SU-DHL-6 (cell line): ENCODE measurements around the gene TMEM184A.

Experiments
- EZH2phosphoT487 ChIP-seq: fragments of 200-600 bp; sonication (generic), shearing (Covaris generic); conservative IDR thresholded peaks from 2 replicates; pipeline ENCODE4 v1.6.1; 2018; ENCODE audit warnings: mild to moderate bottlenecking, antibody characterized with exemption, low read length, moderate library complexity, mixed read lengths
- TF ChIP-seq, protein P1 (sequence below): fragments of 200-600 bp; sonication (generic); IDR thresholded peaks from one replicate; pipeline ENCODE4 v1.5.1; 2017; ENCODE audit warnings: antibody characterized with exemption, mild to moderate bottlenecking, low read length, moderate library complexity; ENCODE audit not compliant: insufficient read depth, poor library complexity, severe bottlenecking

DNA sequence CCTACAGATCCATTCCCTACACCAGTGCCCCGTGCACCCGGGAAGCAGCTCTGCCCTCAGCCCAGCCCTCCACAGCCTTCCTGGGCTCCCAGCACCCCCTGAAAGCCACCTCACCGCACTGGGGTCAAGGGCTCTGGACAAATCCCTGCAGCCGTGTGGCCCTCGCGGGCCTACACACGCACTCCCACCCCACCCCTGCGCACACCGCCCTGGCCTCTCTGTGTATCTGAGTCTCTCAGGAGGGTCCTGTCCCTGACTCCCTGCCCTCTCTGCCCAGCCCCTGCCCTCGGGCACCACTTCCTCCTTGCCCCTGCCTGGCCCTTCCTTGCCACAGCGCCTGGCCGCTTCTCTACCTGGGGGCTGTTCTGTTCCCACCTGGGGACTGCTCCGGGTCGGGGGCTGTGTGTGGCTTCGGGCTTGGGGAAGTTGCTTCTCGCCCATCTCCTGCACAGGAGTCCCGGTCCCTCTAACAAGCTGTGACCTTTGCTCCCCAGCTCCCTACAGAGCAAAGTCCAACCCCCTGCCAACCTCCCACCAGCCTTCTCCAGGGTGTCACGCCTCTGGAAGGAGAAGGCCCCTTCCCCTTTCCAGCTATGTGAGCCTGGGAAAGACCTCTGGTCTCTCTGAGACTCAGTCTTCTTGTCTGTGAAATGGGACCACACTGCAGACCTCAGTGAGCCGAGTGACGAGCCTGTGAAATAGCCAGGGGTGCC lies 1.5 kb downstream of the TMEM184A start:
- TF ChIP-seq, protein P1, sequence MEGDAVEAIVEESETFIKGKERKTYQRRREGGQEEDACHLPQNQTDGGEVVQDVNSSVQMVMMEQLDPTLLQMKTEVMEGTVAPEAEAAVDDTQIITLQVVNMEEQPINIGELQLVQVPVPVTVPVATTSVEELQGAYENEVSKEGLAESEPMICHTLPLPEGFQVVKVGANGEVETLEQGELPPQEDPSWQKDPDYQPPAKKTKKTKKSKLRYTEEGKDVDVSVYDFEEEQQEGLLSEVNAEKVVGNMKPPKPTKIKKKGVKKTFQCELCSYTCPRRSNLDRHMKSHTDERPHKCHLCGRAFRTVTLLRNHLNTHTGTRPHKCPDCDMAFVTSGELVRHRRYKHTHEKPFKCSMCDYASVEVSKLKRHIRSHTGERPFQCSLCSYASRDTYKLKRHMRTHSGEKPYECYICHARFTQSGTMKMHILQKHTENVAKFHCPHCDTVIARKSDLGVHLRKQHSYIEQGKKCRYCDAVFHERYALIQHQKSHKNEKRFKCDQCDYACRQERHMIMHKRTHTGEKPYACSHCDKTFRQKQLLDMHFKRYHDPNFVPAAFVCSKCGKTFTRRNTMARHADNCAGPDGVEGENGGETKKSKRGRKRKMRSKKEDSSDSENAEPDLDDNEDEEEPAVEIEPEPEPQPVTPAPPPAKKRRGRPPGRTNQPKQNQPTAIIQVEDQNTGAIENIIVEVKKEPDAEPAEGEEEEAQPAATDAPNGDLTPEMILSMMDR: no peak
- no peak for TF ChIP-seq EZH2phosphoT487
